A172 (cell line): ENCODE data around the gene LTB4R2. TPM values are rescaled to one million over a fixed set of nuclear protein-coding genes. Genes with fewer than 3 reads are reported as not detected.
"Not testable (repeated sequence)": the region's sequence is repeated elsewhere in the genome, so short reads cannot be mapped to it uniquely, and the experiment has no call there.

Source experiments
- DNase-seq: peaks from one replicate; pipeline ENCODE4 v3.0.0-alpha.2; 2015; ENCODE audit warnings: low spot score
- total RNA-seq: library from RNA; depleted of rRNA; stranded (reverse); fragments of >200 nt; shearing (Covaris generic); gene quantifications from 2 replicates; pipeline ENCODE4 v1.2.3, GENCODE V29; 2014; rRNA removed

Gene LTB4R2
- total RNA-seq, 1 experiment from 2014 or later: 5.9 TPM

DNA sequence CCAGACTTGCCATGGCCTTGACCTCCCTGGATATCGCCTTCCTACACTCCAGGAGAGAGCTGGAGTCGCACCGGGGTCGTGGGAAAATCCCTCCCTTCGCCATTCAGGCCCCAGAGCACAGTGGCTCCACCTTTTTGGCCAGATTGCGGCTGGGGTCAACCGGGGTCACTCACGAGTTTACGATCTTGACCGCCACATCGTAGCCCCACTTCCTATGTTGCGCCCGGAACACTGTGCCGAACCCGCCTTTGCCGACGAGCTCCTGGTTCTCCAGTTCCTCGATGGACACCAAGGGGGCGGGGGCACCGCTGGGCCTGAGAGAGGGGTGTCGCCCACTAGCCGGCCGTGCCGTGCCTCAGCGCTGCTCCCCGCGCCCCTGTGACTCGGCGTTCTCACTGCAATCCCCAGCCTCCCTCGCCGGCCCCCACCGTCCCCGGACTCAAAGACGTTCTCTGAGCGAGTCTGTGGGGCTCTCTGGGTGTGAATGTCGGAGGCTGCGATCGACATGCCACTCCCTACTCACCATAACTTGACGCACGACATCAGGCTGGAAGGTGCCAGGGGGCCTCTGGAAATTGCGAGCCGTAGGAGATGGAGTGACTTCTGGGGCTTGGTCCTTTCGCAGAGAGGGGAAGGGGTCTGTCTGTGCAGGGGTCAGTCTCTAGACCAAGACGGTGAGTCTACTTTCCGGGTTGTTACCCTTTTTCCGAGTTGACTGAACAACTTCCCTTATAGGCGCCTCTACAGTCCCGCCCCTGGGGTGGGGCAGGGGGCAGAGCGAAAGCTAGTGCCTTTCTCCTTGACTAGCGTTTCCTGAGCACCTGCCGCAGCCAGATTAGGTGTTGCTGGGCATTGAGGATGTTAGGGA is 29.6 kb downstream of the LTB4R2 start, which contains the start of gene RIPK3:
TSS of gene RIPK3 (minus strand) at position 708 of the 868 bp plus-strand sequence. CDS start at position 543, 165 bp downstream.
- DNase-seq: no peak

GRCh38 chr14:24340606-24341005 is 30.7 kb downstream of the LTB4R2 start:
- no peak for DNase-seq

DNA sequence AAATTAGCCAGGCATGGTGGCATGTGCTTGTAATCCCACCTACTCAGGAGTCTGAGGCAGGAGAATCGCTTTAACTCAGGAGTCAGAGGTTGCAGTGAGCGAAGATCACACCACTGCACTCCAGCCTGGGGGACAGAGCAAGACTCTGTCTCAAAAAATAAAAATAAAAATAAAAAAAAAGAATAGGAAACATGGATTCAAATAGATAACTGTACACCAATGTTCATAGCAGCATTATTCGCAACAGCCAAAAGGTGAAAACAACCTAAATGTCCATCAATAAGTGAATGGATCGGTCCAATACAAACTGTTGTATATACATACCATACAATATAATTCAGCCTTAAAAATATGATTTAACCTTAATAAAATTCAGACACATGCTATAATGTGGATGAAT is 32.9 kb downstream of the LTB4R2 start:
- no peak for DNase-seq

- no peak for DNase-seq
Measured at GRCh38 chr14:24343795-24344660, 34.1 kb downstream of the LTB4R2 start.

- DNase-seq: no peak
Measured at GRCh38 chr14:24347134-24347533, 37.2 kb downstream of the LTB4R2 start.

GRCh38 chr14:24348186-24348585 is 38.2 kb downstream of the LTB4R2 start:
- DNase-seq: no peak

- no peak for DNase-seq
Measured at GRCh38 chr14:24349742-24350141, 39.8 kb downstream of the LTB4R2 start.

- no peak for DNase-seq
Measured at GRCh38 chr14:24351517-24351916, 41.6 kb downstream of the LTB4R2 start.

DNA sequence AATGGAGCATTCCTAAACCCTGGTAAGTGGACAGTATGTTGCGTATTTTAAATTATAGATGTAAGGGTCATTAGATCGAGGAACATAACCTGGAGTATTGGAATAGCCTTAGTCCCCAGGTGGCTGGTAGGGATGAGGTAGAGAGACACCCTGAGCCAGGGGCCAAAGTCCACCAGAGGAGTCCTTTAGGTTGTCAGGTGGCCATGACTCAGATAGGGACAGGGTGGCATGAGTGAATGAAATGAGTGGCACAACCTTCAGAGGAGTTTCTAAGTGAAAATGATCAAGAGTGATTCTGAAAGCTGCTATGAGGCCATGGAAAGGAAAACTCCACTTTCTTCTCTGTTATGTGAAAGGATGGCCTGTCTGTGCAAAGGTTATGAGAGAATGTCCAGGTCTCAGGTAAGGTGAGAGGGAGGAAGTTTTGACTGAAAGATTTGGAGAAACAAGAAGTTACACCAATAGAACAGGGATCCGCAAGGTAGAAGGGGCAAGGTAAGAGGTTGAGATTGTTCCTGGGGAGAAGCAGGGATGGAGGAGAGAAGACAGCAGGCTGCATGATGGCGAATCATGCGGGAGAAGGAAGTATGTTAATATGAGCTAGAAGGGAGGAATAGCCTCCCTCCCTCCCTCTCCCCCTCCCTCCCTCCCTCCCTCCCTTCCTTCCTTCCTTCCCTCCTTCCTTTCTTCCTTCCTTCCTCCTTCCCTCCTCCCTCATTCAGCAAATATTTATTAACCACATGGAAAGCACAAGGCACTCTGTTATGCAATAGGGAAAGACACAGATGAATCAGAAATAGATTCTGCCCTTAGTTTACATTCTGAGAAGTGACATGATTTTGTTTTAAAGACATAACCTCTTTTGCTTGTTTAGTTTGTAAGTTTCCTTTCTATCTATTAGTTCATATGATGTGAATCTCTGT is 43.9 kb downstream of the LTB4R2 start:
- no peak for DNase-seq

- DNase-seq: not testable (repeated sequence)
Measured at GRCh38 chr14:24354482-24354825, 44.5 kb downstream of the LTB4R2 start.

DNA sequence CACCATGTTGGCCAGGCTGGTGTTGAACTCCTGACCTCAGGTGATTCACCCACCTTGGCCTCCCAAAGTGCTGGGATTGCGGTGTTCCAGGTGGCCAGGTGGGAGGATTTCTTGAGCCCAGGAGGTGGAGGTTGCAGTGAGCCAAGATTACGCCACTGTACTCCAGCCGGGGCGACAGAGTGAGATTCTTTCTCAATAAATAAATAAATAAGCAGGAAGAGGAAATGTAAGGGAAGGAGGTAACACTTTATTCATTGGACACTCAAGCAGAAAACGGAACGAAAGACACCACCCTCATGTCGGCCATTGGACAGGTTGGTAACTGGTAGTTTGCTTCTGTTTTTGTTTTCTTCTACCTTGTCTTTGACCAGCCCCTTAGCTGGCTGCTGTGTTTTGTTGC is 45.1 kb downstream of the LTB4R2 start:
- no peak for DNase-seq

DNA sequence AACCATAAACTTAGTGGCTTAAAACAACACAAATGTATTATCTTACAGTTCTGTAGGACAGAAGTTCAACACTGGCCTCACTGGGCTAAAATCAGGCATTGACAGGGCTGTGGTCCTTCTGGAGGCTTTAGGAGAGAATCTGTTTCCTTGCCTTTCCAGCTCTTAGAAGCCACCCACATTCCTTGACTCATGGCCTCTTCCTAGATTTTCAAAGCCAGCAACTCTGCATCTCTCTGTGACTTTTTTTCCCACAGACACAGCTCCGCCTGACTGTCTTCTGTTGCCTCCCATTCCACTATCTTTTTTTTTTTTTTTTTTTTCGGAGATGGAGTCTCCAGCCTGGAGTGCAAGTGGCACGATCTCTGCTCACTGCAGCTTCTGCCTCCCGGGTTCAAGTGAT is 46.3 kb downstream of the LTB4R2 start:
- no peak for DNase-seq

DNA sequence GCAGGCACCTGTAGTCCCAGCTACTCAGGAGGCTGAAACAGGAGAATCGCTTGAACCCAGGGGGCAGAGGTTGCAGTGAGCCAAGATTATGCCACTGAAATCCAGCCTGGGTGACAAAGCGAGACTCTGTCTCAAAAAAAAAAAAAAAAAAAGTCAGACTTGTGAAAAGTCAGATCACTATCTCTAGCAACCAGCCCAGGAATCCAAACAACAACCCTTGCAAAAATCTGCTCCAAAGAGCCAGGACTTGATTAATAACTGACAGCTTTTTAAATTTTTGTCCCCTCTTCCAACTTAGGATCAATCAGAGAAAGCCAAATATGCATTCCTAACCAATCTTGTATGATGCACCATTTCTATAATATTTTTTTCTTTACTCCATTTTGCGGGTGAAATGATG is 50.3 kb downstream of the LTB4R2 start:
- no peak for DNase-seq

- no peak for DNase-seq
Measured at GRCh38 chr14:24361326-24361725, 51.4 kb downstream of the LTB4R2 start.

Other genes with a start within 250 kb of the LTB4R2 start
- gene CPNE6, start 238.6 kb upstream of the LTB4R2 start, total RNA-seq: not detected in 2 replicates
- gene PCK2, start 215.8 kb upstream of the LTB4R2 start, total RNA-seq: 2.0 and 4.4 TPM in 2 replicates
- 32.4 and 63.4 TPM in 2 replicates for gene DCAF11, start 195.4 kb upstream of the LTB4R2 start, total RNA-seq
- gene NRL, start 195.2 kb upstream of the LTB4R2 start, total RNA-seq: 0.72 TPM in 1 of 2 replicates, not detected in the other
- not detected in 2 replicates for gene FITM1, start 179.5 kb upstream of the LTB4R2 start, total RNA-seq
- 163 TPM in 2 replicates for gene PSME1, start 173.9 kb upstream of the LTB4R2 start, total RNA-seq
- 11.3 and 15.2 TPM in 2 replicates for gene EMC9, start 168.5 kb upstream of the LTB4R2 start, total RNA-seq
- 102 and 126 TPM in 2 replicates for gene PSME2, start 163.5 kb upstream of the LTB4R2 start, total RNA-seq
- 30.6 and 32.1 TPM in 2 replicates for gene RNF31, start 162.6 kb upstream of the LTB4R2 start, total RNA-seq
- 20.8 and 24.9 TPM in 2 replicates for gene IRF9, start 148.9 kb upstream of the LTB4R2 start, total RNA-seq
- 0.91 TPM in 1 of 2 replicates, not detected in the other for gene REC8, start 138.1 kb upstream of the LTB4R2 start, total RNA-seq
- 49.5 and 53.2 TPM in 2 replicates for gene IPO4, start 121.3 kb upstream of the LTB4R2 start, total RNA-seq
- gene TM9SF1, start 114.7 kb upstream of the LTB4R2 start, total RNA-seq: 45.3 and 50.8 TPM in 2 replicates
- gene TSSK4, start 104.4 kb upstream of the LTB4R2 start, total RNA-seq: not detected in 2 replicates
- 19.8 and 38.1 TPM in 2 replicates for gene CHMP4A, start 96.7 kb upstream of the LTB4R2 start, total RNA-seq
- gene MDP1, start 94.1 kb upstream of the LTB4R2 start, total RNA-seq: 6.4 and 20.2 TPM in 2 replicates
- gene NEDD8, start 77.8 kb upstream of the LTB4R2 start, total RNA-seq: 201 and 286 TPM in 2 replicates
- gene GMPR2, start 77.2 kb upstream of the LTB4R2 start, total RNA-seq: 49.3 and 52.7 TPM in 2 replicates
- gene TINF2, start 67.5 kb upstream of the LTB4R2 start, total RNA-seq: 36.1 and 44.5 TPM in 2 replicates
- 0.64 and 3.3 TPM in 2 replicates for gene TGM1, start 47.0 kb upstream of the LTB4R2 start, total RNA-seq
- gene RABGGTA, start 38.5 kb upstream of the LTB4R2 start, total RNA-seq: 14.7 and 15.2 TPM in 2 replicates
- gene DHRS1, start 10.4 kb upstream of the LTB4R2 start, total RNA-seq: 15.1 and 27.8 TPM in 2 replicates
- gene NOP9, start 10.3 kb upstream of the LTB4R2 start, total RNA-seq: 7.8 and 9.6 TPM in 2 replicates
- gene CIDEB, start 2.2 kb upstream of the LTB4R2 start, total RNA-seq: not detected in 2 replicates
- 2.3 and 2.9 TPM in 2 replicates for gene LTB4R, start 1.4 kb downstream of the LTB4R2 start, total RNA-seq
- gene ADCY4, start 24.9 kb downstream of the LTB4R2 start, total RNA-seq: 0.05 TPM in 1 of 2 replicates, not detected in the other
- gene RIPK3, start 29.9 kb downstream of the LTB4R2 start, total RNA-seq: not detected in 2 replicates
- gene NFATC4, start 58.0 kb downstream of the LTB4R2 start, total RNA-seq: not detected in 2 replicates
- gene NYNRIN, start 88.9 kb downstream of the LTB4R2 start, total RNA-seq: 0.12 and 0.69 TPM in 2 replicates
- 0.17 TPM in 1 of 2 replicates, not detected in the other for gene CBLN3, start 119.5 kb downstream of the LTB4R2 start, total RNA-seq
- gene KHNYN, start 119.8 kb downstream of the LTB4R2 start, total RNA-seq: 15.4 and 19.5 TPM in 2 replicates
- gene SDR39U1, start 132.6 kb downstream of the LTB4R2 start, total RNA-seq: 3.3 and 4.0 TPM in 2 replicates
- not detected in 2 replicates for gene CMA1, start 198.1 kb downstream of the LTB4R2 start, total RNA-seq